Activated CD4-positive, alpha-beta T cell treated with anti-CD3 and anti-CD28 coated beads for 36 hours (primary cell): ENCODE measurements around the gene DNAJC30. TPM values are rescaled to one million over a fixed set of nuclear protein-coding genes. Genes with fewer than 3 reads are reported as not detected.
"Not testable (repeated sequence)": the region's sequence is repeated elsewhere in the genome, so short reads cannot be mapped to it uniquely, and the experiment has no call there.

Experiments
- ATAC-seq: fragments of 200-7000 bp; cut with Tn5 transposase; one replicate; pipeline ENCODE4 v1.10.0; 2021; ENCODE audit warnings: mild to moderate bottlenecking, moderate library complexity
- CTCF ChIA-PET: fragments of 350-600 bp; sonication (Branson Sonifier 250); formaldehyde crosslinking; loops from one replicate; lab custom pipeline; 2021; ENCODE audit warnings: antibody characterized with exemption; lab: Charles Lee
- POLR2A ChIA-PET: fragments of 350-600 bp; sonication (Branson Sonifier 250); formaldehyde crosslinking; loops from one replicate; lab custom pipeline; 2021; ENCODE audit warnings: antibody characterized with exemption, inconsistent platforms; lab: Charles Lee
- DNase-seq: peaks from one replicate; pipeline ENCODE4 v3.0.0-alpha.2; 2020
- H3K27ac Mint-ChIP-seq: one replicate; pipeline ENCODE4 v1.8.0; 2021; ENCODE audit warnings: mixed read lengths
- H3K27me3 Mint-ChIP-seq: one replicate; pipeline ENCODE4 v1.8.0; 2021; ENCODE audit warnings: mixed read lengths
- H3K36me3 Mint-ChIP-seq: one replicate; pipeline ENCODE4 v1.8.0; 2021; ENCODE audit warnings: low read depth, mixed read lengths
- H3K4me1 Mint-ChIP-seq: one replicate; pipeline ENCODE4 v1.8.0; 2021; ENCODE audit warnings: mixed read lengths
- H3K4me3 Mint-ChIP-seq: one replicate; pipeline ENCODE4 v1.8.0; 2021; ENCODE audit warnings: mild to moderate bottlenecking, moderate library complexity, mixed read lengths
- H3K9me3 Mint-ChIP-seq: one replicate; pipeline ENCODE4 v1.8.0; 2021; ENCODE audit warnings: low read depth, mixed read lengths
- intact Hi-C, 2 experiments: fragments of 100-400 bp; cut with DNase I in 1 of 2; cut with micrococcal nuclease in 1 of 2; formaldehyde crosslinking; loops; one replicate each; pipeline versions ENCODE4 v1.14.2 to v1.15.1; 2022 to 2024; cut with DNase I, micrococcal nuclease
- total RNA-seq, 2 experiments: library from RNA; stranded (reverse); gene quantifications; one replicate each; pipeline ENCODE4 v1.2.3, GENCODE V29; 2021

The DNAJC30 gene
- total RNA-seq, 2 experiments from 2014 or later, result 6.9 to 7.8 TPM

DNA sequence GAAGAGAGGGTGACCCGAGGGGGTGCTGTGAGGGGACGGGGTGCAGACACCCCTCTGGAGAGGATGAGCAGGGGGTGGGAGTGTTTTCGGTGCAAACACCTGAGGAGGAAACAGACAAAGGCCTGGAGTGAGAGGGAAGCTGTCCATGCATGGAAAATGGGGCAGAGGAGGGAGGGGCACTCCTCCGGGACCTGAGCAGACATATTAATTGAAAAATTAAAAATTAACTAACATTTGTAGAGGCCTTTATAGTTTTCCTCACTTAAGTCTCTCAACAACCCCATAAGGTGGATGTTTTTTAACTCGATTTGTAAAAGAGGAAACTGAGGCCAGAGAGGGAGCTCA, 14.4 kb downstream of the DNAJC30 start:
- ATAC-seq, result no peak
- DNase-seq, result no peak
- peaks cover 5% of the 10 kb centered on the region for H3K4me1 Mint-ChIP-seq
- intact Hi-C loops, result loop anchor here (5.0 kb wide), 3 partner anchors 48 to 173 kb away; partner anchors contain the start of genes METTL27 (in 1 of the 2) and STX1A (in 1 of the 2)
- H3K36me3 Mint-ChIP-seq, result no peaks in the 10 kb centered on the region
- no peaks in the 10 kb centered on the region for H3K9me3 Mint-ChIP-seq
- ChIA-PET CTCF (interaction anchor here (1.0 to 3.8 kb wide), 2 partner anchors 32 to 63 kb away, joined by 3 to 19 read pairs; no protein-coding TSS in a partner anchor), POLR2A (no interaction called here)
- no peak overlapping the region for H3K27ac Mint-ChIP-seq
- peaks cover 35% of the 10 kb centered on the region for H3K27me3 Mint-ChIP-seq
- peak overlapping the region; percentile 54 for H3K4me3 Mint-ChIP-seq

DNA sequence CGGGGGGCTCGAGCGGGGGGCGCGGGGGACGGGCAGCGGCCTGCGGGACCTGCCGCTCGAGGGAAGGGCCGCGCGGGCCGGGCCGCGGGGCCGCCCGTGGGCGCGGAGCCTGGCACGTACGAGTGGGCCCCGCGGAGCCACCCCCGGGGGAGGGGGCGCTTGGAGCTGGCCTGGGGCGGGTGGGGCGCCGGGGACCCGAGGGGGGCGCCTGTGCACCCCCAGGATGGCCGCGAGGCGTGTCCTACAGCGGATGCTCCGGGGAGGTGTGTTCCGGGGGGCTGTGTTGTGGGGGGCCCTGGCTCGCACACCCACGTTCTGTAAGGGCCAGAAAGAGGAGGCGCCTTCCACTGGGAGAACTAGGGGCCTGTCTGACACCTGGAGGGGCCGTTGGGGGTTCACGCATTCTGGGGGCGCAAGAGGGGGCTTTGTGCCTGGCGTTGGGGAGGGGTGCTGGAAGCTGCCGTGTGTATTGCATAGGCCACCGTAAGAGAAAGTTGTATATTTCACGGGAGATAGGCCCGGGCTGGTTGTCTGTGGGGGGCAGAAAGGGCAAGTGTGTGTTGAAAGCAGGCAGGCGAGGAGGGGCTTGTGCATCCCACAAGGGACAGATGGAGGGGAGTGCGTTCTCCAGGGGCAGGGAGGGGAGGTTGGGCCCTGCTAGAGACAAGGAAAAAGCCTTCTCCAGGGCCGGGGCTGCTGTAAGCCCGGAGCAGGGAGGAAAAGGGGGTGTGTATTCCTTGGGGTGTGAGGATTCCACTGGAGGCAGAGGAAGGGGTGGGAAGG, 15.0 kb downstream of the DNAJC30 start:
- Mint-ChIP-seq H3K4me3 (peak overlapping the region; percentile 54), H3K27ac (no peak overlapping the region), H3K9me3 (peaks cover under 1% of the 10 kb centered on the region), H3K4me1 (peaks cover 5% of the 10 kb centered on the region), H3K36me3 (no peaks in the 10 kb centered on the region), H3K27me3 (peaks cover 37% of the 10 kb centered on the region)
- no peak for ATAC-seq
- intact Hi-C loops, result loop anchor here (5.0 kb wide), 3 partner anchors 49 to 174 kb away; partner anchors contain the start of genes METTL27 (in 1 of the 2) and STX1A (in 1 of the 2)
- no peak for DNase-seq
- ChIA-PET CTCF (interaction anchor here (0.5 to 3.8 kb wide), 7 partner anchors 12 to 115 kb away, joined by 3 to 19 read pairs (median 3); no protein-coding TSS in a partner anchor), POLR2A (no interaction called here)

DNA sequence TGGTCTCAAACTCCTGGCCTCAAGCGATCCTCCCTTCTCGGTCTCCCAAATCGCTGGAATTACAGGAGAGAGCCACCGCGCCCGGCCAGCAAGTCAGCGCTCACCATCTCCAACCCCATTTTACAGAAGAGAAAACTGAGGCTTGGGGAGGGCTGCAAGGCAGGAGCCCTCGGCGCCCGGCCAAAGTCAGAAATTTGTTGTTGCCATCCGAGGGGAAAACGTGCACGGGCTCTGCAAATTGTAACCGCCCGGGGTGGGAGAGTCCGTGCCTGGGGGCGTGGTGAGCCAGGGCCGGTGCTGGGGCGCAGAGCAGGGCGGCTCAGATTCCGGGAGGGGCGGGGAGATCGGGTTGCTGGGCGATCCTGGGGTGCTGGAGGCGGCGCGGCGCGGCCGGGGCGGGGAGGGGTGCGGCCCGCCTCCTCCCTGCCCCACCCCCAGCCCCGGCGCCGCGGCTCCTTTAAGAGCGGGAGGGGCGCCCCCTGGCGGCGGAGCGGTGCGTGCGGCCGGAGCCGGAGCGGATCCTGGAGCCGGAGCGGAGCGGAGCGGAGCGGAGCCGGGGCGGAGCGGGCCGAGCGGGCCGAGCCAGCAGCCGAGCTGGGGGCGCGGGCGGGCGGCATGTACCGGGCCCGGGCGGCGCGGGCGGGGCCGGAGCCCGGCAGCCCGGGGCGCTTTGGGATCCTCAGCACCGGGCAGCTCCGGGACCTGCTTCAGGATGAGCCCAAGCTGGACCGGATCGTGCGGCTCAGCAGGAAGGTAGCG, 15.7 kb downstream of the DNAJC30 start, which contains the start of gene VPS37D:
Gene VPS37D (plus strand): TSS at position 488 of the 759 bp plus-strand sequence. CDS start 128 bp downstream, at position 616.
- peak; percentile 94 for ATAC-seq
- H3K4me3 Mint-ChIP-seq, result peak within 1 kb of the TSS; percentile 57
- H3K36me3 Mint-ChIP-seq, result no peaks in the 10 kb centered on the region
- H3K27me3 Mint-ChIP-seq, result peaks cover 40% of the 10 kb centered on the region
- intact Hi-C loops, result loop anchor here (1.0 to 5.0 kb wide), 13 partner anchors 16 to 175 kb away; partner anchors contain the start of genes TBL2 (in 2 of the 2), ABHD11 (in 1 of the 2), BAZ1B (in 1 of the 2) and BCL7B (in 1 of the 2)
- peak; percentile 96 for DNase-seq
- ChIA-PET CTCF (interaction anchor here (0.5 to 3.8 kb wide), 10 partner anchors 11 to 115 kb away, joined by 3 to 19 read pairs (median 4); no protein-coding TSS in a partner anchor), POLR2A (no interaction called here)
- H3K4me1 Mint-ChIP-seq, result peaks cover 5% of the 10 kb centered on the region
- peaks cover 5% of the 10 kb centered on the region for H3K9me3 Mint-ChIP-seq
- H3K27ac Mint-ChIP-seq, result no peak within 1 kb of the TSS

DNA sequence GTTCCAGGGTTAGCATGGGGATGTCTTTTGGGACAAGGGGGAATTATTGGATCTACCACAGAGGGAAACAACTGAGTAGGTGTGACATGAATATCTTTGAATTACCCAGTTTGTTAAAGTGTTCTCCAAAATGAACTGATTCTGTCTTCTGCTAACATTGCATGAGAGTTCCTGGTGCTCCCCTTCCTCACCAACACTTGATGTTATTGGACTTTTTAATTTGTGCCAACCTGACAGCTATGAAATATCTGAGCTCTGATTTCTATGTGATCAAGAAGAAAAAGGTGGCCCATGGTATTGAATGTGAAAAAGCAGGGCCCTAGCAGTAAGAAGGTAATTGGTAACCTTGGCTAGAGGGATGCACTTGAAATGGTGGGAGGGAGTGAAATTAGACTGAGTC, 20.2 kb downstream of the DNAJC30 start:
- Mint-ChIP-seq H3K27ac (no peak overlapping the region), H3K27me3 (peaks cover 33% of the 10 kb centered on the region), H3K36me3 (no peaks in the 10 kb centered on the region), H3K4me3 (no peak overlapping the region), H3K9me3 (peaks cover 5% of the 10 kb centered on the region), H3K4me1 (peaks cover 2% of the 10 kb centered on the region)
- intact Hi-C loops, result no loop called here
- ChIA-PET CTCF (interaction anchor here (0.7 kb wide), 1 partner anchor 62 kb away, joined by 3 read pairs; no protein-coding TSS in a partner anchor), POLR2A (no interaction called here)
- ATAC-seq (no peak), DNase-seq (no peak)

DNA sequence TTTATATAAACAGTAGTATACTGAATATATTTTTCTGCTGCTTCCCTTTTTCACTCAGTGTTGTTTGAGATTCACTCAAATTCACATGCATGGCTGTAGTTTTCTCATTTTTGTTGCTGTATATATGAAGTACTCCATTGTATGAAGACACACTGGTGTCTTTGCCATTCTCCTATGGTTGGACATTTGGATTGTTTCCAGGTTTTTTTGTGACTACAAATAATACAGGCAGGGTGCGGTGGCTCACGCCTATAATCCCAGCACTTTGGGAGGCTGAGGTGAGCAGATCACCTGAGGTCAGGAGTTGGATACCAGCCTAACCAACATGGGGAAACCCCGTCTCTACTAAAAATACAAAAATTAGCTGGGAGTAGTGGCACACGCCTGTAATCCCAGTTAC, 22.7 kb downstream of the DNAJC30 start:
- ATAC-seq, H3K4me3 Mint-ChIP-seq, intact Hi-C loops, H3K9me3 Mint-ChIP-seq, DNase-seq, H3K36me3 Mint-ChIP-seq, H3K27ac Mint-ChIP-seq, POLR2A ChIA-PET, H3K4me1 Mint-ChIP-seq: not testable (repeated sequence)
- CTCF ChIA-PET, result interaction anchor here (1.1 kb wide), 1 partner anchor 54 kb away, joined by 3 read pairs; no protein-coding TSS in a partner anchor
- peaks cover 27% of the 10 kb centered on the region for H3K27me3 Mint-ChIP-seq

DNA sequence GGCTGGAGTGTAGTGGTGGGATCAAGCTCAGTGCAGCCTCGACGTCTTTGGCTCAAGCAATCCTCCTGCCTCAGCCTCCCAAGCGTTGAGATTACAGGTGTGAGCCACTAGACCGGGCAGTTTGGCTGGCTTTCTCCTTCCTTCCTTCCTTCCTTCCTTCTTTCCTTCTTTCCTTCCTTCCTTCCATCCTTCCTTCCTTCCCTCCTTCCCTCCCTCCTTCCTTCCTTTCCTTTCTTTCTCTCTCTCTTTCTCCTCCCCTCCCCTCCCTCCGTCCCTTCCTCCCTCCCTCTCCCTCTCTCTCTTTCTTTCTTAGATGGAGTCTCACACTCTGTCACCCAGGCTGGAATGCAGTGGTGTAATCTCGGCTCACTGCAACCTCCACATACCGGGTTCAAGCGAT, 23.3 kb downstream of the DNAJC30 start:
- no peak overlapping the region for H3K27ac Mint-ChIP-seq
- H3K9me3 Mint-ChIP-seq, result peaks cover 5% of the 10 kb centered on the region
- ChIA-PET POLR2A (no interaction called here), CTCF (interaction anchor here (0.6 kb wide), 1 partner anchor 225 kb away, joined by 3 read pairs; no protein-coding TSS in a partner anchor)
- DNase-seq (no peak), ATAC-seq (no peak)
- peaks cover 28% of the 10 kb centered on the region for H3K27me3 Mint-ChIP-seq
- H3K36me3 Mint-ChIP-seq, result no peaks in the 10 kb centered on the region
- no peaks in the 10 kb centered on the region for H3K4me1 Mint-ChIP-seq
- intact Hi-C loops, result no loop called here
- no peak overlapping the region for H3K4me3 Mint-ChIP-seq

DNA sequence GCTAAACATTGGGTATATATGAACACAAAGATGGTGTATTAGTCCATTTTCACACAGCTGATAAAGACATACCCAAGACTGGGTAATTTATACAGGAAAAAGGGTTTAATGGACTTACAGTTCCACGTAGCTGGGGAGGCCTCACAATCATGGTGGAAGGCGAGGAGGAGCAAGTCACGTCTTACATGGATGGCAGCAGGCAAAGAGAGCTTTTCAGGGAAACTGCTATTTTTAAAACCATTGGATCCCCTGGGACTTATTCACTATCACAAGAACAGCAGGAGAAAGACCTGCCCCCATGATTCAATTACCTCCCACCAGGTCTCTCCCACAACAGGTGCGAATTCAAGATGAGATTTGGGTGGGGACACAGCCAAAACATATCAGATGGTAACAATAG, 27.9 kb downstream of the DNAJC30 start:
- H3K9me3 Mint-ChIP-seq, H3K4me3 Mint-ChIP-seq, H3K36me3 Mint-ChIP-seq, ATAC-seq, H3K4me1 Mint-ChIP-seq, intact Hi-C loops, POLR2A ChIA-PET, DNase-seq, H3K27ac Mint-ChIP-seq, CTCF ChIA-PET: not testable (repeated sequence)
- peaks cover 31% of the 10 kb centered on the region for H3K27me3 Mint-ChIP-seq

DNA sequence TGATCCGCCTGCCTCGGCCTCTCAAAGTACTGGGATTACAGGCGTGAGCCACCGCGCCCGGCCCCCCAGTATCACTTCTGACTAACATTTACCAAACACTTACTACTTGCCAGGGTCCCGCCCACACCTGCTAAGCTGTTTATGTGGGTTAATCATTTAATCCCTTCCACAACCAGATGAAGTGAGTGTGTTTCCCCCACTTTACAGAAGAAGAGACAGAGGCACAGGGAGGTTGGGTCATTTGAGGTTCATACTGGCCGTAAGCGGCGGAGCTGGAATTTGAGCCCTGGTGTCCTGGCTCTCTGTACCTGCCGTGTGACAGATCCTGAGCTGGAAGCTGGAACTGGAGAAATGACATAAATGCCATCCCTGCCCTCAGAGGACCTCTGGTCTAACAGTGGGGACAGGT, 30.7 kb downstream of the DNAJC30 start:
- CTCF ChIA-PET, result interaction anchor here (0.6 to 1.0 kb wide), 3 partner anchors 23 to 222 kb away, joined by 3 read pairs; no protein-coding TSS in a partner anchor
- H3K9me3 Mint-ChIP-seq, result no peaks in the 10 kb centered on the region
- H3K27ac Mint-ChIP-seq, result no peak overlapping the region
- H3K36me3 Mint-ChIP-seq, result no peaks in the 10 kb centered on the region
- ATAC-seq (no peak), DNase-seq (no peak)
- no peak overlapping the region for H3K4me3 Mint-ChIP-seq
- peaks cover 43% of the 10 kb centered on the region for H3K27me3 Mint-ChIP-seq
- peaks cover 7% of the 10 kb centered on the region for H3K4me1 Mint-ChIP-seq
- intact Hi-C loops, result no loop called here
- POLR2A ChIA-PET, result no interaction called here

DNA sequence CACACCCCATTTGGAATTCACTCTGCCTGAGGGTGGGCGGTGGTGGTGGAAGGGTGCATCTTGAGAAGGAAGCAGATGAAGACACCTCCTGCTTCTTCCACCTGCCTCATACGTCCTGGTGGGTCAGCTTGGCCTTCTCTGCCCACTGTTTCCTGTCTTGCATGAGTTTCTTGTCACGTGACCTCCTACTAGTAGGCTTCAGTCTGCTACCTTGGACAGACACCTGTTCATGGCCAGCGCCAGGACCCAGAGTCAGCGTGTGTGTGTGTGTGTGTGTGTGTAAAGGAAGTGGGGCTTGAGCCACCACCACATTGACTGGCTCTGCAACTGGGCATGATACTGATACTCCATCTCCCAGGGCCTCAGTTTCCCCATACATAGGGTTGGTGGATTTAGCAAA, 32.7 kb downstream of the DNAJC30 start:
- Mint-ChIP-seq H3K36me3 (no peaks in the 10 kb centered on the region), H3K27ac (no peak overlapping the region), H3K4me3 (no peak overlapping the region), H3K27me3 (peaks cover 54% of the 10 kb centered on the region), H3K4me1 (peaks cover 7% of the 10 kb centered on the region), H3K9me3 (no peaks in the 10 kb centered on the region)
- DNase-seq (no peak), ATAC-seq (no peak)
- intact Hi-C loops, result no loop called here
- POLR2A ChIA-PET, result no interaction called here
- CTCF ChIA-PET, result no interaction called here

DNA sequence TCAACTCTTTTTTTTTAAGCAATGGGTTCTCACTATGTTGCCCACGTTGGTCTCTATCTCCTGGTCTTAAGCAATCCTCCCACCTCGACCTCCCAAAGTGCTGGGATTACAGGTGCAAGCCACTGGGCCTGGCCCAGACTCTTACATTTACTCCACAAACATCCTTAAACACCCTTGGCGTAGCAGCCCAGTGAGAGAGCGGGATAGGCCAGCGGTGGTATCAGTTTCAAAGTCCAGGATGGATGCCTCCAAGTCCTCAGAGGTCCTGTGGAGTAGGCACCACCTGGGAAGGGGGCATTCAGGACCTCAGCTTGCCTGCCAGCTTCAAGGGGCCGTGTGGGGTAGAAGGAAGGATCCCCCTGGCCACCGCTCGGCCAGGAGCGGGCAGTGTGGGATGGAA, 33.7 kb downstream of the DNAJC30 start:
- CTCF ChIA-PET, result interaction anchor here (0.5 kb wide), 1 partner anchor 486 kb away, joined by 3 read pairs; no protein-coding TSS in a partner anchor
- intact Hi-C loops, result loop anchor here in 1 of 2 experiments (5.0 kb wide), 1 partner anchor 78 kb away; no protein-coding TSS in a partner anchor
- Mint-ChIP-seq H3K9me3 (no peaks in the 10 kb centered on the region), H3K36me3 (no peaks in the 10 kb centered on the region), H3K27ac (no peak overlapping the region), H3K27me3 (peaks cover 50% of the 10 kb centered on the region), H3K4me3 (no peak overlapping the region), H3K4me1 (peaks cover 7% of the 10 kb centered on the region)
- DNase-seq (no peak), ATAC-seq (no peak)
- POLR2A ChIA-PET, result no interaction called here
